T-cell (primary cell): ENCODE results near the gene NEUROD2. TPM values are rescaled to one million over a fixed set of nuclear protein-coding genes. Genes with fewer than 3 reads are reported as not detected.

Experiments
- ATAC-seq, 4 experiments: fragments of 200-7000 bp in 3 of 4; fragments of 150-1000 bp in 1 of 4; cut with Tn5 transposase; replicated peaks in 1 of 4; 1 replicate in 3 of 4; 2 replicates in 1 of 4; pipeline ENCODE4 v1.10.0; 2021; ENCODE audit warnings: moderate library complexity in 3 of 4, mild to moderate bottlenecking in 2 of 4, moderate number of reproducible peaks in 1 of 4
- CTCF ChIA-PET, 2 donors: fragments of 300-600 bp; sonication (Branson Sonifier 250); formaldehyde crosslinking; loops; one replicate each; lab custom pipeline; 2022; ENCODE audit warnings: antibody characterized with exemption in 2 of 2; lab: Charles Lee
- POLR2A ChIA-PET, 2 donors: fragments of 300-600 bp; sonication (Branson Sonifier 250); formaldehyde crosslinking; loops; one replicate each; lab custom pipeline; 2022; ENCODE audit warnings: antibody characterized with exemption in 2 of 2; lab: Charles Lee
- DNase-seq, 35 experiments: peaks; one replicate each; pipeline versions ENCODE4 v3.0.0 to v3.0.0-alpha.2; 2013 to 2023
- H3K27ac ChIP-seq: one replicate; pipeline ENCODE4 v1.5.1; 2013; ENCODE audit warnings: low read length
- H3K27me3 ChIP-seq, 2 experiments: replicated peaks in 1 of 2; 1 replicate in 1 of 2; 2 replicates in 1 of 2; pipeline versions ENCODE4 v1.6.1 to v1.7.0; 2013; ENCODE audit warnings: low read length in 1 of 2, mixed read lengths in 1 of 2; ENCODE audit not compliant: control insufficient read depth in 2 of 2, insufficient read depth in 2 of 2; ENCODE audit errors: extremely low read depth in 1 of 2
- H3K36me3 ChIP-seq, 2 donors: 1 replicate in 1 of 2; 2 replicates in 1 of 2; pipeline versions ENCODE4 v1.6.1 to v1.7.0; 2013; ENCODE audit warnings: low read length in 1 of 2; ENCODE audit not compliant: control insufficient read depth in 2 of 2, insufficient read depth in 1 of 2; ENCODE audit errors: extremely low read depth in 1 of 2
- H3K4me1 ChIP-seq, 2 experiments: 1 replicate in 1 of 2; 2 replicates in 1 of 2; pipeline versions ENCODE4 v1.6.1 to v1.7.0; 2013; ENCODE audit warnings: low read length in 2 of 2, mixed read lengths in 1 of 2; ENCODE audit not compliant: insufficient read depth in 2 of 2, control insufficient read depth in 1 of 2; ENCODE audit errors: extremely low read depth in 1 of 2
- H3K4me3 ChIP-seq, 2 donors: 1 replicate in 1 of 2; 2 replicates in 1 of 2; pipeline versions ENCODE4 v1.5.1 to v1.7.0; 2013; ENCODE audit warnings: mild to moderate bottlenecking in 2 of 2, low read length in 1 of 2, moderate library complexity in 1 of 2; ENCODE audit not compliant: control insufficient read depth in 1 of 2; ENCODE audit errors: extremely low read depth in 1 of 2
- H3K9me3 ChIP-seq: 2 replicates; pipeline ENCODE4 v1.7.0; 2013
- H3K27ac Mint-ChIP-seq, 2 donors: one replicate each; pipeline ENCODE4 v1.8.0; 2020 to 2021; ENCODE audit warnings: mild to moderate bottlenecking in 2 of 2, mixed read lengths in 2 of 2
- H3K27me3 Mint-ChIP-seq, 2 donors: one replicate each; pipeline ENCODE4 v1.8.0; 2021 to 2022; ENCODE audit warnings: mixed read lengths in 2 of 2
- H3K36me3 Mint-ChIP-seq: one replicate; pipeline ENCODE4 v1.8.0; 2021; ENCODE audit warnings: mixed read lengths
- H3K4me1 Mint-ChIP-seq, 3 donors: one replicate each; pipeline ENCODE4 v1.8.0; 2020 to 2022; ENCODE audit warnings: mixed read lengths in 3 of 3, mild to moderate bottlenecking in 1 of 3
- H3K4me3 Mint-ChIP-seq, 3 donors: one replicate each; pipeline ENCODE4 v1.8.0; 2020 to 2022; ENCODE audit warnings: mild to moderate bottlenecking in 3 of 3, mixed read lengths in 3 of 3, moderate library complexity in 3 of 3
- H3K9me3 Mint-ChIP-seq, 3 donors: one replicate each; pipeline ENCODE4 v1.8.0; 2020 to 2022; ENCODE audit warnings: mixed read lengths in 3 of 3
- WGBS: methylation state at CpG from one replicate; pipeline ENCODE4 v1.1.5; 2013; ENCODE audit warnings: missing lambda C conversion rate; ENCODE audit not compliant: insufficient coverage; 5-methylcytosine and 5-hydroxymethylcytosine counted together
- total RNA-seq, 35 experiments: library from RNA in 6 of 35; stranded (reverse) in 6 of 35; fragments of 120-200 nt in 1 of 35; gene quantifications; one replicate each; pipeline versions ENCODE4 v1.2.1 to v1.2.4 and lab custom pipeline; 2013 to 2026

Gene NEUROD2
- total RNA-seq, 5 donors from 2014 or later (not counting 1 experiment from before 2014, with no cell fraction given) = not detected

- Histone ChIP-seq H3K4me1 (peaks cover 35 to 85% of the 10 kb centered on the region in 2 experiments), H3K36me3 (peaks cover 4% of the 10 kb centered on the region in 2 donors), H3K27ac (no peak overlapping the region), H3K9me3 (no peaks in the 10 kb centered on the region), H3K27me3 (no peaks in the 10 kb centered on the region), H3K4me3 (no peak overlapping the region)
- no peak for ATAC-seq
- H3K4me3 Mint-ChIP-seq = peak overlapping the region in 2 of 3 donors; percentile 34 to 94
- no peaks in the 10 kb centered on the region for H3K27me3 Mint-ChIP-seq
- peaks cover 75 to 82% (median 78%) of the 10 kb centered on the region in 3 donors for H3K4me1 Mint-ChIP-seq
- DNase-seq = no peak
- CTCF ChIA-PET = interaction anchor here in 1 of 2 donors (2.1 kb wide), 1 partner anchor 16 kb away, joined by 10 read pairs; no protein-coding TSS in a partner anchor
- POLR2A ChIA-PET = interaction anchor here in 1 of 2 donors (0.6 kb wide), 1 partner anchor 51 kb away, joined by 3 read pairs; no protein-coding TSS in a partner anchor
- 100% methylated on average over 1 of the region's 2 CpGs for WGBS
- H3K27ac Mint-ChIP-seq = peak overlapping the region in 1 of 2 donors; percentile 48
- no peaks in the 10 kb centered on the region for H3K9me3 Mint-ChIP-seq
- no peaks in the 10 kb centered on the region for H3K36me3 Mint-ChIP-seq
These were observed 31.3 kb upstream of the NEUROD2 start for GRCh38 chr17:39639043-39639442.

GRCh38 chr17:39638317-39638716 is 30.6 kb upstream of the NEUROD2 start:
- no peak for DNase-seq
- no peaks in the 10 kb centered on the region for H3K9me3 Mint-ChIP-seq
- no peaks in the 10 kb centered on the region for H3K36me3 Mint-ChIP-seq
- peaks cover 2 to 4% of the 10 kb centered on the region in 2 donors for H3K36me3 ChIP-seq
- ChIA-PET POLR2A (no interaction called here), CTCF (interaction anchor here (0.5 to 2.1 kb wide), 5 partner anchors 14 to 539 kb away, joined by 3 to 10 read pairs (median 3); partner anchors contain the start of genes PGAP3 (in 1 of the 2) and RAPGEFL1 (in 1 of the 2))
- peaks cover 70 to 75% (median 73%) of the 10 kb centered on the region in 3 donors for H3K4me1 Mint-ChIP-seq
- peak overlapping the region; percentile 95 for H3K27ac ChIP-seq
- WGBS = 97% methylated on average over 7 of the region's 7 CpGs
- peak overlapping the region; percentile 91 to 94 (median 92) for H3K4me3 Mint-ChIP-seq
- H3K27me3 Mint-ChIP-seq = no peaks in the 10 kb centered on the region
- H3K27ac Mint-ChIP-seq = peak overlapping the region; percentile 88 to 94
- H3K27me3 ChIP-seq = peaks cover 0 to 3% of the 10 kb centered on the region in 2 experiments
- ATAC-seq = no peak
- no peaks in the 10 kb centered on the region for H3K9me3 ChIP-seq
- H3K4me3 ChIP-seq = peak overlapping the region; percentile 71 to 87
- H3K4me1 ChIP-seq = peaks cover 32 to 77% of the 10 kb centered on the region in 2 experiments

- peak; percentile 90 to 92 (median 90) for ATAC-seq
- Mint-ChIP-seq H3K36me3 (no peaks in the 10 kb centered on the region), H3K4me1 (peaks cover 59 to 64% (median 61%) of the 10 kb centered on the region in 3 donors), H3K27me3 (peaks cover 0 to under 1% of the 10 kb centered on the region in 2 donors), H3K9me3 (no peaks in the 10 kb centered on the region), H3K27ac (peak within 1 kb of the TSS; percentile 88 to 94), H3K4me3 (peak within 1 kb of the TSS; percentile 91 to 94 (median 92))
- Histone ChIP-seq H3K27ac (peak within 1 kb of the TSS; percentile 95), H3K4me3 (peak within 1 kb of the TSS; percentile 71 to 87), H3K27me3 (peaks cover 0 to 13% of the 10 kb centered on the region in 2 experiments), H3K9me3 (no peaks in the 10 kb centered on the region), H3K36me3 (peaks cover 0 to 4% of the 10 kb centered on the region in 2 donors), H3K4me1 (peaks cover 36 to 65% of the 10 kb centered on the region in 2 experiments)
- under 1% methylated on average over 61 of the region's 69 CpGs for WGBS
- DNase-seq = peak; percentile 77 to 94 (median 87)
- ChIA-PET POLR2A (interaction anchor here in 1 of 2 donors (0.5 kb wide), 1 partner anchor 238 kb away, joined by 3 read pairs; no protein-coding TSS in a partner anchor), CTCF (interaction anchor here (0.6 to 2.1 kb wide), 5 partner anchors 14 to 51 kb away, joined by 3 to 10 read pairs (median 4); partner anchors contain the start of gene PGAP3 (in 1 of the 2))
These were observed 29.4 kb upstream of the NEUROD2 start, which contains the start of gene STARD3 for GRCh38 chr17:39636927-39637736. TSS of gene STARD3 (plus strand) at chr17:39637144. CDS start at chr17:39653532, 16,388 bp downstream.

GRCh38 chr17:39636587-39636926 is 28.8 kb upstream of the NEUROD2 start:
- H3K27me3 Mint-ChIP-seq = peaks cover 3 to 4% of the 10 kb centered on the region in 2 donors
- Histone ChIP-seq H3K9me3 (no peaks in the 10 kb centered on the region), H3K36me3 (peaks cover 0 to 4% of the 10 kb centered on the region in 2 donors), H3K27me3 (peaks cover 0 to 18% of the 10 kb centered on the region in 2 experiments), H3K4me1 (peaks cover 40 to 62% of the 10 kb centered on the region in 2 experiments), H3K27ac (peak overlapping the region; percentile 95), H3K4me3 (peak overlapping the region; percentile 71 to 87)
- POLR2A ChIA-PET = no interaction called here
- H3K4me3 Mint-ChIP-seq = peak overlapping the region; percentile 91 to 94 (median 92)
- H3K9me3 Mint-ChIP-seq = no peaks in the 10 kb centered on the region
- no peaks in the 10 kb centered on the region for H3K36me3 Mint-ChIP-seq
- peak; percentile 6 to 15 (median 10) for ATAC-seq
- CTCF ChIA-PET = interaction anchor here in 1 of 2 donors (1.6 kb wide), 1 partner anchor 43 kb away, joined by 3 read pairs; no protein-coding TSS in a partner anchor
- H3K4me1 Mint-ChIP-seq = peaks cover 55 to 64% (median 57%) of the 10 kb centered on the region in 3 donors
- DNase-seq = peak in 3 of 35 experiments; percentile 13 to 18 (median 16)
- WGBS = 30% methylated on average over 2 of the region's 6 CpGs
- peak overlapping the region; percentile 82 to 94 for H3K27ac Mint-ChIP-seq

GRCh38 chr17:39635614-39636176 is 28.0 kb upstream of the NEUROD2 start:
- ChIA-PET CTCF (interaction anchor here (0.6 to 5.7 kb wide), 4 partner anchors 13 to 63 kb away, joined by 3 to 40 read pairs (median 4); no protein-coding TSS in a partner anchor), POLR2A (no interaction called here)
- Mint-ChIP-seq H3K4me3 (peak overlapping the region; percentile 31 to 94 (median 92)), H3K4me1 (peaks cover 50 to 67% (median 52%) of the 10 kb centered on the region in 3 donors), H3K9me3 (no peaks in the 10 kb centered on the region), H3K27me3 (peaks cover 8 to 9% of the 10 kb centered on the region in 2 donors), H3K36me3 (no peaks in the 10 kb centered on the region), H3K27ac (peak overlapping the region; percentile 63 to 94)
- no peaks in the 10 kb centered on the region for H3K9me3 ChIP-seq
- ATAC-seq (no peak), DNase-seq (no peak)
- 96% methylated on average over 4 of the region's 8 CpGs for WGBS
- no peak overlapping the region for H3K4me3 ChIP-seq
- peaks cover 0 to 4% of the 10 kb centered on the region in 2 donors for H3K36me3 ChIP-seq
- peaks cover 38 to 59% of the 10 kb centered on the region in 2 experiments for H3K4me1 ChIP-seq
- H3K27me3 ChIP-seq = peaks cover 0 to 25% of the 10 kb centered on the region in 2 experiments
- H3K27ac ChIP-seq = peak overlapping the region; percentile 95
